H9 (cell line): Measurements from ENCODE around the gene CAMK2N2. TPM values are rescaled to one million over a fixed set of nuclear protein-coding genes. Genes with fewer than 3 reads are reported as not detected.

Experiments used
- DNase-seq: peaks from one replicate; pipeline ENCODE4 v3.0.0-alpha.2; 2017
- H2AFZ ChIP-seq: one replicate; pipeline ENCODE4 v1.6.1; 2013; ENCODE audit warnings: mild to moderate bottlenecking, low read length, control low read depth, moderate library complexity
- H2AK5ac ChIP-seq: 2 replicates; pipeline ENCODE4 v1.6.1; 2013; ENCODE audit warnings: low read length, control low read depth, mixed read lengths; ENCODE audit not compliant: insufficient read length
- H2BK120ac ChIP-seq: one replicate; pipeline ENCODE4 v1.6.1; 2013; ENCODE audit warnings: low read depth, mild to moderate bottlenecking, low read length, control low read depth, inconsistent platforms; ENCODE audit not compliant: poor library complexity, severe bottlenecking
- H2BK12ac ChIP-seq: 2 replicates; pipeline ENCODE4 v1.6.1; 2013; ENCODE audit warnings: low read length, control low read depth, mixed read lengths, low read depth; ENCODE audit not compliant: insufficient read length
- H2BK15ac ChIP-seq: 2 replicates; pipeline ENCODE4 v1.6.1; 2013; ENCODE audit warnings: low read depth, low read length, control low read depth
- H2BK20ac ChIP-seq: one replicate; pipeline ENCODE4 v1.6.1; 2013; ENCODE audit warnings: low read depth, mild to moderate bottlenecking, low read length, control low read depth, inconsistent platforms; ENCODE audit not compliant: poor library complexity, severe bottlenecking
- H2BK5ac ChIP-seq: 2 replicates; pipeline ENCODE4 v1.6.1; 2013; ENCODE audit warnings: low read length, control low read depth, mixed read lengths; ENCODE audit not compliant: insufficient read length
- H3K14ac ChIP-seq: 2 replicates; pipeline ENCODE4 v1.6.1; 2013; ENCODE audit warnings: low read length, control low read depth; ENCODE audit not compliant: insufficient read depth
- H3K18ac ChIP-seq: 2 replicates; pipeline ENCODE4 v1.6.1; 2013; ENCODE audit warnings: low read depth, mild to moderate bottlenecking, mixed read lengths, low read length, control low read depth; ENCODE audit not compliant: insufficient read length
- H3K23ac ChIP-seq: 2 replicates; pipeline ENCODE4 v1.6.1; 2013; ENCODE audit warnings: low read length, control low read depth, mixed read lengths, low read depth; ENCODE audit not compliant: insufficient read length
- H3K23me2 ChIP-seq: 2 replicates; pipeline ENCODE4 v1.6.1; 2013; ENCODE audit warnings: low read depth, mild to moderate bottlenecking, mixed read lengths, low read length, control low read depth; ENCODE audit not compliant: insufficient read length, poor library complexity, severe bottlenecking
- H3K27ac ChIP-seq: 2 replicates; pipeline ENCODE4 v1.5.1; 2013; ENCODE audit warnings: low read length, control low read depth, mixed read lengths, low read depth; ENCODE audit not compliant: insufficient read length
- H3K27me3 ChIP-seq: 2 replicates; pipeline ENCODE4 v1.6.1; 2013; ENCODE audit warnings: low read length, control low read depth, inconsistent platforms; ENCODE audit not compliant: insufficient read depth
- H3K4ac ChIP-seq: 2 replicates; pipeline ENCODE4 v1.6.1; 2013; ENCODE audit warnings: low read depth, mild to moderate bottlenecking, control low read depth, inconsistent platforms, low read length, moderate library complexity
- H3K4me1 ChIP-seq: 2 replicates; pipeline ENCODE4 v1.6.1; 2013; ENCODE audit warnings: low read length, control low read depth, inconsistent platforms; ENCODE audit not compliant: insufficient read depth
- H3K4me2 ChIP-seq: 2 replicates; pipeline ENCODE4 v1.6.1; 2013; ENCODE audit warnings: low read length, control low read depth, mixed read lengths; ENCODE audit not compliant: insufficient read length, insufficient read depth
- H3K56ac ChIP-seq: 2 replicates; pipeline ENCODE4 v1.6.1; 2013; ENCODE audit warnings: low read depth, mild to moderate bottlenecking, mixed read lengths, low read length, control low read depth; ENCODE audit not compliant: insufficient read length
- H3K79me1 ChIP-seq: 2 replicates; pipeline ENCODE4 v1.6.1; 2013; ENCODE audit warnings: low read depth, mild to moderate bottlenecking, moderate library complexity, low read length, control low read depth, inconsistent platforms; ENCODE audit not compliant: insufficient read depth, poor library complexity, severe bottlenecking
- H3K79me2 ChIP-seq: 2 replicates; pipeline ENCODE4 v1.6.1; 2013; ENCODE audit warnings: low read length, control low read depth, inconsistent platforms; ENCODE audit not compliant: insufficient read depth
- H3K9ac ChIP-seq: 2 replicates; pipeline ENCODE4 v1.6.1; 2013; ENCODE audit warnings: low read length, control low read depth, mixed read lengths; ENCODE audit not compliant: insufficient read length; ENCODE audit errors: extremely low read depth
- H3K9me3 ChIP-seq: one replicate; pipeline ENCODE4 v1.6.1; 2013; ENCODE audit warnings: low read depth, low read length, inconsistent platforms; ENCODE audit not compliant: control insufficient read depth
- H3T11ph ChIP-seq: one replicate; pipeline ENCODE4 v1.6.1; 2013; ENCODE audit warnings: mild to moderate bottlenecking, low read length, control low read depth, inconsistent platforms
- H4K20me1 ChIP-seq: one replicate; pipeline ENCODE4 v1.6.1; 2013; ENCODE audit not compliant: control insufficient read depth, insufficient read length, insufficient read depth
- H4K5ac ChIP-seq: 2 replicates; pipeline ENCODE4 v1.6.1; 2013; ENCODE audit warnings: low read depth, mild to moderate bottlenecking, mixed read lengths, low read length, control low read depth; ENCODE audit not compliant: insufficient read length
- H4K8ac ChIP-seq: replicated peaks from 2 replicates; pipeline ENCODE4 v1.6.1; 2013; ENCODE audit warnings: low read length, control low read depth, mixed read lengths, low read depth; ENCODE audit not compliant: insufficient read length
- H4K91ac ChIP-seq: 2 replicates; pipeline ENCODE4 v1.6.1; 2013; ENCODE audit warnings: low read depth, mild to moderate bottlenecking, moderate library complexity, mixed read lengths, low read length, control low read depth; ENCODE audit not compliant: insufficient read length
- H3K27ac Mint-ChIP-seq, 3 experiments: 2 replicates in 2 of 3; 3 replicates in 1 of 3; pipeline ENCODE4 v1.8.0; 2020 to 2021; ENCODE audit warnings: mixed read lengths in 3 of 3, mild to moderate bottlenecking in 1 of 3, moderate library complexity in 1 of 3
- H3K27me3 Mint-ChIP-seq: 2 replicates; pipeline ENCODE4 v1.8.0; 2021; ENCODE audit warnings: low read depth, mild to moderate bottlenecking, moderate library complexity, mixed read lengths
- H3K36me3 Mint-ChIP-seq, 3 experiments: 2 replicates in 2 of 3; 3 replicates in 1 of 3; pipeline ENCODE4 v1.8.0; 2020 to 2021; ENCODE audit warnings: low read depth in 3 of 3, mixed read lengths in 3 of 3; ENCODE audit not compliant: insufficient read depth in 1 of 3
- H3K4me1 Mint-ChIP-seq, 2 experiments: 2 replicates each; pipeline ENCODE4 v1.8.0; 2020; ENCODE audit warnings: mixed read lengths in 2 of 2
- H3K4me3 Mint-ChIP-seq, 2 experiments: 2 replicates in 1 of 2; 3 replicates in 1 of 2; pipeline ENCODE4 v1.8.0; 2020 to 2021; ENCODE audit warnings: mild to moderate bottlenecking in 2 of 2, mixed read lengths in 2 of 2, moderate library complexity in 1 of 2
- H3K9me3 Mint-ChIP-seq, 2 experiments: 2 replicates in 1 of 2; 3 replicates in 1 of 2; pipeline ENCODE4 v1.8.0; 2020; ENCODE audit warnings: mild to moderate bottlenecking in 2 of 2, mixed read lengths in 2 of 2, moderate library complexity in 1 of 2
- WGBS: extraction: QIAGEN DNeasy Blood & Tissue Kit; methylation state at CpG from one replicate; pipeline ENCODE4 v1.1.7; 2013; ENCODE audit warnings: missing lambda C conversion rate, low lambda C conversion rate, mixed read lengths; ENCODE audit not compliant: insufficient read length; ENCODE audit errors: extremely low coverage; 5-methylcytosine and 5-hydroxymethylcytosine counted together
- total RNA-seq: library from RNA; stranded (reverse); gene quantifications from 2 replicates; pipeline ENCODE4 v1.2.1, GENCODE V29; 2021
- TF ChIP-seq, protein P1 (sequence below): fragments of 200-600 bp; sonication (generic); conservative IDR thresholded peaks from 3 replicates; pipeline ENCODE4 v1.8.0; 2021; ENCODE audit warnings: antibody characterized with exemption, mild to moderate bottlenecking

The CAMK2N2 gene
- total RNA-seq, 1 experiment from 2014 or later: 12.6 TPM

DNA sequence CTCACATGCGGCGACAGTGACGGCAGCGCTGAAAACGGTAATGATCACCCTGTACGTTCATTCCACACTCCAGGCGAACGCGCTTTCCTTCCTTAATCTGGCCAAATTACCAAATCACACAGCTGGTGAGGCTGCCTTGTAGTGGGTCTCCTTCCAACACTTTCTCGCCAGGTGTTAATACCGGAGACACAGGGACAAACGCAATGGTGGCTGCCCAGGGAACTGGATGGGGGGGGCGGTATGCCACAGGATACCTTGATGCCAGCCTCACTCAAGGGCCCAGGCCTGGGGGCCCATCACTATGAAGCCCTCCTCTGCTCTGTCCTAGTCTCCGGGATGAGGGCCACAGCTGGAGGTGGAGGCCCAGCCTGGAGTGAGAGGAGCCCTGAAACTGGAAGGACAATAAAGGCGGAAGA, 1.4 kb upstream of the CAMK2N2 start:
- H2AFZ ChIP-seq: no peak overlapping the region
- H3K56ac ChIP-seq: no peak overlapping the region
- H4K20me1 ChIP-seq: no peaks in the 10 kb centered on the region
- H3K79me2 ChIP-seq: no peaks in the 10 kb centered on the region
- H3K9ac ChIP-seq: no peak overlapping the region
- no peak overlapping the region for H2AK5ac ChIP-seq
- peaks cover 5% of the 10 kb centered on the region in 2 experiments; a peak in 2 of 5 replicates for H3K9me3 Mint-ChIP-seq
- no peak overlapping the region for H2BK12ac ChIP-seq
- WGBS: no CpG with 5 or more reads among the region's 15 CpGs
- H3K18ac ChIP-seq: no peak overlapping the region
- no peak overlapping the region for H2BK20ac ChIP-seq
- no peak overlapping the region for H4K91ac ChIP-seq
- peaks cover 14% of the 10 kb centered on the region; the same call in 1 of the 2 replicates for H3K27me3 ChIP-seq
- H3K4me3 Mint-ChIP-seq: peak overlapping the region; percentile 81 to 86
- H3K4me1 ChIP-seq: no peaks in the 10 kb centered on the region
- TF ChIP-seq, protein P1, sequence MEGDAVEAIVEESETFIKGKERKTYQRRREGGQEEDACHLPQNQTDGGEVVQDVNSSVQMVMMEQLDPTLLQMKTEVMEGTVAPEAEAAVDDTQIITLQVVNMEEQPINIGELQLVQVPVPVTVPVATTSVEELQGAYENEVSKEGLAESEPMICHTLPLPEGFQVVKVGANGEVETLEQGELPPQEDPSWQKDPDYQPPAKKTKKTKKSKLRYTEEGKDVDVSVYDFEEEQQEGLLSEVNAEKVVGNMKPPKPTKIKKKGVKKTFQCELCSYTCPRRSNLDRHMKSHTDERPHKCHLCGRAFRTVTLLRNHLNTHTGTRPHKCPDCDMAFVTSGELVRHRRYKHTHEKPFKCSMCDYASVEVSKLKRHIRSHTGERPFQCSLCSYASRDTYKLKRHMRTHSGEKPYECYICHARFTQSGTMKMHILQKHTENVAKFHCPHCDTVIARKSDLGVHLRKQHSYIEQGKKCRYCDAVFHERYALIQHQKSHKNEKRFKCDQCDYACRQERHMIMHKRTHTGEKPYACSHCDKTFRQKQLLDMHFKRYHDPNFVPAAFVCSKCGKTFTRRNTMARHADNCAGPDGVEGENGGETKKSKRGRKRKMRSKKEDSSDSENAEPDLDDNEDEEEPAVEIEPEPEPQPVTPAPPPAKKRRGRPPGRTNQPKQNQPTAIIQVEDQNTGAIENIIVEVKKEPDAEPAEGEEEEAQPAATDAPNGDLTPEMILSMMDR: no peak
- H3K4me2 ChIP-seq: peak overlapping the region; percentile 89
- H3K27ac Mint-ChIP-seq: no peak overlapping the region
- H2BK120ac ChIP-seq: no peak overlapping the region
- no peaks in the 10 kb centered on the region for H3K79me1 ChIP-seq
- H3K27ac ChIP-seq: no peak overlapping the region
- no peak overlapping the region for H3K4ac ChIP-seq
- H3K23me2 ChIP-seq: peaks cover 21% of the 10 kb centered on the region
- no peak overlapping the region for H2BK5ac ChIP-seq
- peaks cover 18 to 19% of the 10 kb centered on the region in 2 experiments for H3K4me1 Mint-ChIP-seq
- H4K8ac ChIP-seq: no peak overlapping the region
- no peak overlapping the region for H3T11ph ChIP-seq
- H3K36me3 Mint-ChIP-seq: peaks cover 0 to 8% (median 3%) of the 10 kb centered on the region in 3 experiments; a peak in 5 of 7 replicates
- no peaks in the 10 kb centered on the region for H3K9me3 ChIP-seq
- H2BK15ac ChIP-seq: no peak overlapping the region
- H3K14ac ChIP-seq: no peak overlapping the region
- H3K27me3 Mint-ChIP-seq: peaks cover 70% of the 10 kb centered on the region
- no peak for DNase-seq
- no peak overlapping the region for H3K23ac ChIP-seq
- H4K5ac ChIP-seq: no peak overlapping the region
